Activated T-helper 17 cell treated with anti-CD3 and anti-CD28 coated beads, Interleukin-2, amount 50 U/mL, for 72 hours (primary cell): ENCODE data around the gene CEP120. TPM values are rescaled to one million over a fixed set of nuclear protein-coding genes. Genes with fewer than 3 reads are reported as not detected.
"Not testable (repeated sequence)": the region's sequence is repeated elsewhere in the genome, so short reads cannot be mapped to it uniquely, and the experiment has no call there.

ENCODE experiments used
- ATAC-seq: fragments of 150-1000 bp; cut with Tn5 transposase; replicated peaks from 2 replicates; pipeline ENCODE4 v1.10.0; 2021; ENCODE audit warnings: mild to moderate bottlenecking, moderate library complexity
- H3K27ac Mint-ChIP-seq: one replicate; pipeline ENCODE4 v1.8.0; 2022; ENCODE audit warnings: mixed read lengths
- H3K27me3 Mint-ChIP-seq: one replicate; pipeline ENCODE4 v1.8.0; 2022; ENCODE audit warnings: mixed read lengths
- H3K36me3 Mint-ChIP-seq: one replicate; pipeline ENCODE4 v1.8.0; 2022; ENCODE audit warnings: low read depth, mild to moderate bottlenecking, mixed read lengths
- H3K4me1 Mint-ChIP-seq: one replicate; pipeline ENCODE4 v1.8.0; 2022; ENCODE audit warnings: mixed read lengths
- H3K4me3 Mint-ChIP-seq: one replicate; pipeline ENCODE4 v1.8.0; 2022; ENCODE audit warnings: mild to moderate bottlenecking, mixed read lengths
- H3K9me3 Mint-ChIP-seq: one replicate; pipeline ENCODE4 v1.8.0; 2022; ENCODE audit warnings: mixed read lengths
- total RNA-seq, 2 donors: library from RNA; stranded (reverse); gene quantifications; one replicate each; pipeline ENCODE4 v1.2.3, GENCODE V29; 2022

The CEP120 gene
- total RNA-seq, result 10 to 100 TPM; 20.3 to 34.5 TPM

DNA sequence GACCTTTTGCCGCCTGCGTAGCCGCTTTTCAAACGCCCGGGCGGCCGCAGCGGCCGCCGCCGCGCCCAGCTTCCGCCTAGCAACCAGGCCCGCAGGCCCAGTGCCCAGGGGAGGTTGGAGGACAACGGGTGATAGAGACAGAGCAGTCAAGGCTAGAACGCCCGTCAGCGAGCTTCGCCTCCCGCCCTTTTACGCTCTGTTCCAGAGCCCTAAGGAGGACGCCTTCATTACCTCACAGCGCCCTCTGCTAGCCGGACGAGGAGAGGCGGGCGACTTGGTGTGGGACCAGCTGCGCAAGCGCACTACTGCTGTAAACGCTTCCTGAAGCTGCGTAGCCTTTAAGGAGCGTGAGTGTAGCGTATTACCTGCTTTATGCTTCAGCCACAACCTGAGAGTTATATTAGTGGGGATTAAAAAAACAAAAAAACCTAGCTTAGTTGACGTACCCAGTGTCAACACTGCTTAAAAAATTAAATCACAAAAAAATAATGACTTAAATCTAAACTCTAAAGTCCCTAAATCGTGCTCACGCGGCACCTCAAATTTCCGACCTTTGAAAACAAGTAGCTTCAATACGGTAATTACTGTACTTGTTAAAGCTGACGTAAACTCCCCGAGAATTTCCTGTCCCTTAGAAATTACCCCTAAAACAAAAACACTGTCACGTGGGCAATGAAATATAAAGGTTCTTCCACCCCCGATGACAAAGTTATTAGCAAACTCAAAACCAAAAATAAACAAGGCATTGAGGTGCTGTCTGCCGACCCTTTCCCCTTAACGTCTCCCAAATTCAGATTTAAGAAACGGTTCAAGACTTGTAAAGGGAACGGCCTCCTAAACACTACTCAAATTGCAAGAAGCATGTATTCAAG is at the start of gene CEP120:
TSS of gene CEP120 (minus strand) at position 126 of the 872 bp plus-strand sequence. CDS start 405 bp downstream, outside the sequence.
- no peaks in the 10 kb centered on the region for H3K27me3 Mint-ChIP-seq
- peaks cover 9% of the 10 kb centered on the region for H3K4me1 Mint-ChIP-seq
- H3K27ac Mint-ChIP-seq, result no peak within 1 kb of the TSS
- H3K4me3 Mint-ChIP-seq, result no peak within 1 kb of the TSS
- no peaks in the 10 kb centered on the region for H3K9me3 Mint-ChIP-seq
- peak; percentile 94 for ATAC-seq
- peaks cover 15% of the 10 kb centered on the region for H3K36me3 Mint-ChIP-seq

DNA sequence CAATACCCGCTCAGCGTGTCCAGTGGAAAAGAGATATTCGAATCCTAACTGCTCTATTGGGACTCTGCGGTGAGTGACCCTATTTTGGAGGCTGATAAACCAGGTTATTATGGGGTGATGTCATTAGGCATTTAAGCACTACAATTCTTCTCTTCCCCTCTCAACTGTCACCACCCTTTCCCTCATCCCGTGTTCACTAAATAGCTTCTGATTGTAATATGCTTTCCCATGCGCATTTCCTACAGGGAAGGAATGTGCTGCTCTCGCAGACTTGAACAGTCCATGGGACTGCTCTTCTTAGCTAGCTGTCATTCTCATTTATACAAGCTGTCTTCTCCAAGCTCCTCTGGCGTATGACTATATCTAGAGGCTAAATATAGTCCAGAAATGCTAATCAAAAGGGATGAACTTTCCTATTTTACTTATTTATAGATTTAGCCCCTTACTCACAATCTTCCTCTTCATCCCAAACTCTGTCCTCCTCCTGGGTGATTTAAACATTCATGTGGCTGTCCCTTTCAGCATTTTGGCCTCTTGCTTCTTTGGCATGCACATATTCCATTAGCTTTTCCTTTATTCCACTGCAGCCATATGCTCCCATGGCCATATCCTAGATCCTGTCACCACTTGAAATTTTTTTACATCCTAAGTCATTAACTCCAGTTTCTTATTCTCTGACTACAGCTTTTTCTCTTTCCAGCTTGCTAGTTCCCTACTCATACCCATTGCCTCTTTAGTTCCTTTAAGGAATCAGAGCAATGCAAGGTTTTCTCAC is 49.1 kb upstream of the CEP120 start:
- no peak for ATAC-seq
- no peaks in the 10 kb centered on the region for H3K4me1 Mint-ChIP-seq
- H3K36me3 Mint-ChIP-seq, result no peaks in the 10 kb centered on the region
- peaks cover 24% of the 10 kb centered on the region for H3K27me3 Mint-ChIP-seq
- no peak overlapping the region for H3K27ac Mint-ChIP-seq
- H3K9me3 Mint-ChIP-seq, result peaks cover 11% of the 10 kb centered on the region
- no peak overlapping the region for H3K4me3 Mint-ChIP-seq

DNA sequence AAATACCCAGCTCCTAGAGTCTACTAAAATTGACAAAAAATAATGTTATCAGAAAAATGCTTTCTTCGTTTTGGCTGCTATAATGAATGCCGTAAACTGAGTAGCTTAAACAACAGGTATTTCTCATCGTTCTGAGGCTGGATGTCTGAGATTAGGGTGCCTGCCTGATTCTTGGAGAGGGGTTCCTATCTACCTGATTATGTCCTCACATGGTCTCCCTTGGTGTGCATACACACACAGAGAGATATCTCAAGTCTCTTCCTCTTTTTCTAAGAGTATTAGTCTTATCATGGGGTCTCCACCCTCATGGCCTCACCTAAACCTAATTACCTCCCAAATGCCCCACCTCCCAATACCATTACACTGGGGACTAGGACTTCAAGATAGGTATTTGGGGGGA is 48.2 kb upstream of the CEP120 start:
- Mint-ChIP-seq H3K36me3 (no peaks in the 10 kb centered on the region), H3K4me3 (no peak overlapping the region), H3K9me3 (peaks cover 14% of the 10 kb centered on the region), H3K4me1 (no peaks in the 10 kb centered on the region), H3K27ac (no peak overlapping the region), H3K27me3 (peaks cover 24% of the 10 kb centered on the region)
- no peak for ATAC-seq

DNA sequence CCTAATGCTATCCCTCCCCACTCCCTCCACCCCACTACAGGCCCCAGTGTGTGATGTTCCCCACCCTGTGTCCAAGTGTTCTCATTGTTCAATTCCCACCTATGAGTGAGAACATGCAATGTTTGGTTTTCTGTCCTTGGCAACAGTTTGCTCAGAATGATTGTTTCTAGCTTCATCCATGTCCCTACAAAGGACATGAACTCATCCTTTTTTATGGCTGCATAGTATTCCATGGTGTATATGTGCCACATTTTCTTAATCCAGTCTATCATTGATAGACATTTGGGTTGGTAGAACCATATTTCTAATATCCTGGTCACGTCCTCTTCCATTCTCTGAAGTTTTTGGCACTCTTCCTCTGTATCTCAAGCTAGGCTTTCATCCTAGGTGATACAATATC is 43.6 kb upstream of the CEP120 start:
- H3K4me1 Mint-ChIP-seq, H3K27ac Mint-ChIP-seq, ATAC-seq, H3K4me3 Mint-ChIP-seq, H3K36me3 Mint-ChIP-seq: not testable (repeated sequence)
- H3K9me3 Mint-ChIP-seq, result peaks cover 14% of the 10 kb centered on the region
- peaks cover 13% of the 10 kb centered on the region for H3K27me3 Mint-ChIP-seq

DNA sequence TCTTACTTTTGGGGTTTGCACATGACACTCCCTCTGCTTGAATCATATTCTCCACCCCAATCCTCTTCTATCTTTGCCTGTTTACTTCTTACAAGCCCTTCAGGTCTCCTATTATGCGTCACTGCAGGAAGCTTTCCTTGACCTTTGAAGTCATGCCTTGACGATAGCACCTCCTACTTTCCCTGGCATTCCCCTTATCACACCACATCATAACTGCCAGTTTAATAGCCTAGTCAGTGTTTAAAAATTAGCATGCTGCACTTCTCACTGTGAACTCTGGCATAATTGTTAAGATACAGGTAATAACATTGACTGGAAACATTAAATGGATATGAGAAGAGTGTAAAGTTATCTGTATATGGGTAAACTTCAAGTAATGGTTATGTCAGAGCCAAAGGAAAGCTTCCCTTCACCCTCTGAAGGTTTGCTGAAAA is 37.1 kb upstream of the CEP120 start:
- peak overlapping the region; percentile 55 for H3K4me3 Mint-ChIP-seq
- peak; percentile 94 for ATAC-seq
- H3K36me3 Mint-ChIP-seq, result no peaks in the 10 kb centered on the region

DNA sequence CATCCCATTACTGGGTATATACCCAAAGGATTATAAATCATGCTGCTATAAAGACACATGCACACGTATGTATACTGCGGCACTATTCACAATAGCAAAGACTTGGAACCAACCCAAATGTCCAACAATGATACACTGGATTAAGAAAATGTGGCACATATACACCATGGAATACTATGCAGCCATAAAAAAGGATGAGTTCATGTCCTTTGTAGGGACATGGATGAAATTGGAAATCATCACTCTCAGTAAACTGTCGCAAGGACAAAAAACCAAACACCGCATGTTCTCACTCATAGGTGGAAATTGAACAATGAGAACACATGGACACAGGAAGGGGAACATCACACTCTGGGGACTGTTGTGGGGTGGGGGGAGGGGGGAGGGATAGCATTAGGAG is 35.8 kb upstream of the CEP120 start:
- not testable (repeated sequence) for H3K36me3 Mint-ChIP-seq, H3K27ac Mint-ChIP-seq, H3K9me3 Mint-ChIP-seq, ATAC-seq, H3K4me3 Mint-ChIP-seq, H3K27me3 Mint-ChIP-seq
- peaks cover 11% of the 10 kb centered on the region for H3K4me1 Mint-ChIP-seq

More for the DNA sequence above, 37.1 kb upstream of the CEP120 start:
- no peaks in the 10 kb centered on the region for H3K9me3 Mint-ChIP-seq
- H3K27me3 Mint-ChIP-seq, result no peaks in the 10 kb centered on the region
- H3K27ac Mint-ChIP-seq, result peak overlapping the region; percentile 82
- peaks cover 11% of the 10 kb centered on the region for H3K4me1 Mint-ChIP-seq

DNA sequence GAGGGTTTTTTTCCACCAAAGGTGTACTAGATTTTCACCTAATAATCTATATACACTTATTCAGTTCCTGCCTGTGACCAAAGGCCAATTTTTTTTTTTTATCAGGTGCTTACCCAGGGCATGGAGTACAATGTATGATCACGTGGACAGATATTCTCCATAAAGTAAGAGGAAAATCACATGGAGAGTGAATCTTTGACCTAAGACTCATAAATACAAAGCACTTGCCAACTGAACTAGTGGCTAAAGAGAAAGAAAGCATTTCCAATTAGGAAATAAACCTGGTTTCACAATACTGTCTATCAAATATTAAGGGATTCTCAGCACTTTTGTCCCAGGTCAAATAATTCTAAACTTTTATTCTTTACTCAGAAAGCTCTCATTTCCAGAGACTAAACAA is 33.0 kb upstream of the CEP120 start:
- H3K9me3 Mint-ChIP-seq, result no peaks in the 10 kb centered on the region
- no peak overlapping the region for H3K27ac Mint-ChIP-seq
- H3K36me3 Mint-ChIP-seq, result no peaks in the 10 kb centered on the region
- ATAC-seq, result no peak
- peaks cover 11% of the 10 kb centered on the region for H3K4me1 Mint-ChIP-seq
- H3K4me3 Mint-ChIP-seq, result no peak overlapping the region
- H3K27me3 Mint-ChIP-seq, result peaks cover 3% of the 10 kb centered on the region

DNA sequence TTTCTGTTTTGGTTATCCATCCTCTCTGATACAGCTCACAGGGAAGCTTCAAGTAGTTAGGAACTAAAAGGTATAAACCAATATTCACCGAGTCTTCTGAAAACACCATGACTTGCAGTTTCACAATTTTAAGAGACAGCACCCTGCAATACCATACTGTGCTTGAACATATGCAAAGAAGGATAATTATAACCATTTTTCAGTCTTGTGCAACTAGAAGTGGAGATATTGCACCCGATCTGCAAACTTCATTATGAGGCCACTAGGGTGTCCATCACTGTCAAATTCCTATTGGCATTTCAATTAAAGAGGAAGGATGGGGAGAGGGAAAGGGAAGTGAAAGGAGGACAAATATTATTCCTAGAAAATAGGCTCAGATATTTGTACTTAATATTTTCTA is 32.4 kb upstream of the CEP120 start:
- no peak for ATAC-seq
- H3K4me3 Mint-ChIP-seq, result no peak overlapping the region
- H3K4me1 Mint-ChIP-seq, result peaks cover 8% of the 10 kb centered on the region

DNA sequence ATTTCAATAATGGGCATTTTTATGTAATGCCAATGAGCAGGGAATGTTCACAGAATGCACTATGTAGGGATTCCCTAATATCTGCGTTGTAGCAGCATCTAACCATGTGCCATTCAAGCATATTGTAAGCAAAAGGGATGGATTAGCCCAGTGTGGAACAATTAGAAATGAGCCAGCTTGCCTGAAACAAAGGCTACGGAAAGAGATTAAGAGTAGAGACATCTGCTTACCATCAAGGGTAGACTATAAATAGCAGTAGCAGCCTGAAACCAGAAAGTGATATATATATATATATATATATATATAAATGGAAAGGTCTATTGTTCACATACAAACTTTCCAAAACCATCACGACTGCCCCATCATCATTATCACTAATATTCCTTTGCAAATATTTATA is 31.9 kb upstream of the CEP120 start:
- H3K9me3 Mint-ChIP-seq, result no peaks in the 10 kb centered on the region
- ATAC-seq, result no peak
- no peak overlapping the region for H3K4me3 Mint-ChIP-seq
- peaks cover 3% of the 10 kb centered on the region for H3K4me1 Mint-ChIP-seq
- H3K36me3 Mint-ChIP-seq, result no peaks in the 10 kb centered on the region
- peaks cover 3% of the 10 kb centered on the region for H3K27me3 Mint-ChIP-seq
- H3K27ac Mint-ChIP-seq, result no peak overlapping the region

More for the DNA sequence above, 32.4 kb upstream of the CEP120 start:
- Mint-ChIP-seq H3K27me3 (peaks cover 3% of the 10 kb centered on the region), H3K36me3 (no peaks in the 10 kb centered on the region), H3K9me3 (no peaks in the 10 kb centered on the region), H3K27ac (no peak overlapping the region)

DNA sequence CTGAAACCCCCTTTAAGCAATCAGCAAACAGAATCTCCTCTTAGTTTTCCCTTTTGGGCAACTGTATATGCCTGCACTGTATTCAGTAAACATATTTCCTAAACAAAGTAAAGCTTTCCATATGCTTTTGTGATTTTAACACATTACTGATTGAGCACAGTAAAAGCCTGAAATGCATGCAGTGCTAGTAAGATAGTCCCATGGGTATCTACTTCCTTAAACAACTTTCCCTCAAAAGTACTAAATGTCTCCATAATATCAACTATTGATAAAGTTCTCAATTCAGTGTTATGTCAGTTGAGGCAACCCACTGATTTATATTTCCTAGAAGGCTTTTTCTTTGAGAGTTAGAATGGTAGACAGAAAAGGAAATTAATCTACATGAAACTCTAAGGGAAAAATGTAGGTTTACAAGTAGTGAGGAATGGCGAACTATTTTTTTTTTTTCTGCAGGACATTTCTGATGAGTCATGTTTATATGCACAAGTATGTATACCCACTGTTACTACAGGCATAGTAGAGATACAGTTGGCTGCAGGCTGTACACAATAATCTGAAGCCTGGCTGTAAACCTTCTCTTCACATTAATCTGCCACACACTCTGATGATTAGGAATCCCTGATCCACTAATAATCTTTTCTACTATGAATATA is 31.2 kb upstream of the CEP120 start:
- no peak for ATAC-seq
- Mint-ChIP-seq H3K4me3 (no peak overlapping the region), H3K27ac (no peak overlapping the region)

DNA sequence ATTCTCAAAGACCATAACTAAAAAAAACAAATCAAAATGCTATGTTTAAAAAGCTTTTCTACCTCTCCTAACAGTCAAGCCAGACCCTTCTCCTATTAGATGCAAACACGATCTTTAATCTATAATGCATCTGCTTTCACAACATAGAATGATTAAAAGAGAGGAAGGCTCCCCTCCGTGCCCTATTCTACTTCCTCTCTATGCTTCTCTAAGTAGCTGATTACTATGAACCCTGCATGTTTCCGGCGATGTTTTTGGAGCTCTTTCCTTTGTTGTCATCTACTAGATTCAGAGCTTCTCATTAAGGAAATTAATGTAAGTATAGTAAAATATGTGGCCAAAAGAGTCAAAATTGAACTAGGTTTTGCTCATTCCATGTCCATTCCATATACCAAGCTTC is 29.2 kb upstream of the CEP120 start:
- no peak for ATAC-seq
- no peaks in the 10 kb centered on the region for H3K36me3 Mint-ChIP-seq
- H3K4me1 Mint-ChIP-seq, result peaks cover 16% of the 10 kb centered on the region
- no peak overlapping the region for H3K4me3 Mint-ChIP-seq
- no peak overlapping the region for H3K27ac Mint-ChIP-seq
- H3K27me3 Mint-ChIP-seq, result peaks cover 3% of the 10 kb centered on the region
- H3K9me3 Mint-ChIP-seq, result no peaks in the 10 kb centered on the region

More for the DNA sequence above, 31.2 kb upstream of the CEP120 start:
- Mint-ChIP-seq H3K4me1 (no peaks in the 10 kb centered on the region), H3K27me3 (peaks cover 3% of the 10 kb centered on the region), H3K9me3 (no peaks in the 10 kb centered on the region), H3K36me3 (no peaks in the 10 kb centered on the region)

DNA sequence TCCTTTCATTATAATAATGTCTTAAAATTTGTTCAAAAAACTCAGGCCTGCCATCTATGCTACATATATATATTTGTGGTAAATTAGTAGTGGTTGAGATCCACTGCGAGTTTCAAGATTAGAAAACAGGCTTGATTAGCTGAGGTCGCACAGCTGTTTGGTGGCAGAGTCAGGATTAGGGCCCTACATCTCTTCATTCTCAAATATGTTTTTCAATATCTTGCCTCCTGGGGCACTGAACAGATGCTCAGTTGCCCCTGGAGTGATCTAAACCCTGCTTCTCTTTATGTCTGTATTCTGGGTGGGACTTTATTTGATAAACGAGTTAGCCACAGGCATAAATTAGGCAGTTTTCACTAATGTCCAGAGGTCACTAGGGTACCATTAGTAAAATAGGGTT is 27.8 kb upstream of the CEP120 start:
- no peaks in the 10 kb centered on the region for H3K9me3 Mint-ChIP-seq
- H3K27me3 Mint-ChIP-seq, result peaks cover 6% of the 10 kb centered on the region
- H3K4me3 Mint-ChIP-seq, result no peak overlapping the region
- ATAC-seq, result no peak
- H3K36me3 Mint-ChIP-seq, result no peaks in the 10 kb centered on the region
- peaks cover 16% of the 10 kb centered on the region for H3K4me1 Mint-ChIP-seq
- no peak overlapping the region for H3K27ac Mint-ChIP-seq

DNA sequence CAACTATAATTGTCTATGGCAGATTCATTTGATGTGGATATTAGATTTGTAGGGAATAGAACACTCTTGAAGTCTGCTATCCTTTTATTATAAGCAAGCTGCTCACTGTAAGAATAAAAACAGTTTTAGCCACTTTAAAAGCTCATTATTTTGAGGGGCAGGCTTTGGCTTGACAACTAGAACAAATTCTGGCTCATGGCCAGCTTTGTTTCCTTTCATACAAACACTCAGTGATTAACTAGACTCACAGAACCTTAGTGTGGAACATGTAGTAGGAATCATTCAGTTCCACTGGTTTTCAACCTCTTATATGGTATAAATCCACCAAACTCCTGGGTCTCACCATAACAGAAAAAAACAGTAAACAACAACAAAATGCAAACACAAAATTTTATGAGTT is 27.4 kb upstream of the CEP120 start:
- H3K27ac Mint-ChIP-seq, result no peak overlapping the region
- no peaks in the 10 kb centered on the region for H3K9me3 Mint-ChIP-seq
- peaks cover 16% of the 10 kb centered on the region for H3K4me1 Mint-ChIP-seq
- no peak overlapping the region for H3K4me3 Mint-ChIP-seq
- no peaks in the 10 kb centered on the region for H3K36me3 Mint-ChIP-seq
- no peak for ATAC-seq
- H3K27me3 Mint-ChIP-seq, result peaks cover 10% of the 10 kb centered on the region

DNA sequence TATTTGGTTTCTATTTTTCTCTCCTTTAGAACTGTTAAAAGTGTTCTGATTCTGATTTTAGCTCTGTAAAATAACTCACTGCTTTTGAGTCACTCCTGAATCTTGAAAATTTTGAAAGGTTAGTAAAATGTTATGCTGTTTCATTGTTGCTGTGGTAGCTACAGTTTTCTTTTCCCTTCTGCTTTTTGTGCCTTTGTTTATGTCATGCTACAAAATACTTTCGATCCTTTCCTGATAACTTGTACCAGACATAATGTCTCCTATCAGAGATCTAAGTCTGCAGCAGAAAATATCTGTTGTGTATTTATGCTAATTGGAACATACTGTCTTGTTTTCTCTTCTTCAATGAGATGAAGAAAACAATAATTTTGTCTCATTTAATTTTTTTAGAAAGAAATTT is 26.9 kb upstream of the CEP120 start:
- peak overlapping the region; percentile 38 for H3K4me3 Mint-ChIP-seq
- peak overlapping the region; percentile 81 for H3K27ac Mint-ChIP-seq
- peaks cover 16% of the 10 kb centered on the region for H3K4me1 Mint-ChIP-seq
- peak; percentile 40 for ATAC-seq
- H3K36me3 Mint-ChIP-seq, result no peaks in the 10 kb centered on the region
- peaks cover 10% of the 10 kb centered on the region for H3K27me3 Mint-ChIP-seq
- H3K9me3 Mint-ChIP-seq, result no peaks in the 10 kb centered on the region
